Measurements from ENCODE around the gene PROCA1.

DNA sequence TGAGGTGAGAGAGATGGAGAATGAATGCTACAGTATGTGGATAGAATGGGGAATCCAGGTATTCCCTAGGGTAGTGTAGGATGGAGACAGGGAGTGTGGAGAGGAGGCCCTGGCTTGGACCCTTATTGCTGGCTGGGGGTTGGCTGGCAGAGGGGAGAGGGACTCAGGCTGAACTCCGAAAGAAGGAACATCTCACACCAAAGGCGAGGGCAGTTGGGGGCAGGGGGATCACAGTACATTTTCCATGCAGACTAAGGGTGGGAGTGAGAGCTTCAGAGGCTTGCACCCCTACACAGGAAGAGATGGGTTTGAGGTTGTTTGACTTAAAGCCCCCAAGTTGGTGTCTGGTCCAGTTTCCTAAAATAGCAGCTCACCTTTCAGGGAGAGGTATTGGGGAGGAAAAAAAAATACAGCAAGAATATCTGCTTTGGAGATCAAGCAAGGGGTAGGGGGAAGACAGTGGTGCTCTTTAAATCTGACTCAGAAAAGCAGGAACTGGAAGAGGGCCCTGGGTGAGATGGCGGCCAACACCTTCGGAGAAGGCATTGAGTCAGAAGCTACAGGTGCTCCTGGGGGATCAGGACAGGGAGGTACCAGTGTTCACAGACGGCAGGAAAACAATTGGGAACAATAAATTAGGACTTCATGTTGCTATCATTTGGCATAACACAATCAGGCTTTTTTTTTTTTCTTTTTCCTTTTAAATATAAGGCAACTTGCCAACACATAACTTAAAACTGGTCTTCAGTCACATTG is 44.5 kb upstream of the PROCA1 start:
- TF ChIP-seq, protein P1, sequence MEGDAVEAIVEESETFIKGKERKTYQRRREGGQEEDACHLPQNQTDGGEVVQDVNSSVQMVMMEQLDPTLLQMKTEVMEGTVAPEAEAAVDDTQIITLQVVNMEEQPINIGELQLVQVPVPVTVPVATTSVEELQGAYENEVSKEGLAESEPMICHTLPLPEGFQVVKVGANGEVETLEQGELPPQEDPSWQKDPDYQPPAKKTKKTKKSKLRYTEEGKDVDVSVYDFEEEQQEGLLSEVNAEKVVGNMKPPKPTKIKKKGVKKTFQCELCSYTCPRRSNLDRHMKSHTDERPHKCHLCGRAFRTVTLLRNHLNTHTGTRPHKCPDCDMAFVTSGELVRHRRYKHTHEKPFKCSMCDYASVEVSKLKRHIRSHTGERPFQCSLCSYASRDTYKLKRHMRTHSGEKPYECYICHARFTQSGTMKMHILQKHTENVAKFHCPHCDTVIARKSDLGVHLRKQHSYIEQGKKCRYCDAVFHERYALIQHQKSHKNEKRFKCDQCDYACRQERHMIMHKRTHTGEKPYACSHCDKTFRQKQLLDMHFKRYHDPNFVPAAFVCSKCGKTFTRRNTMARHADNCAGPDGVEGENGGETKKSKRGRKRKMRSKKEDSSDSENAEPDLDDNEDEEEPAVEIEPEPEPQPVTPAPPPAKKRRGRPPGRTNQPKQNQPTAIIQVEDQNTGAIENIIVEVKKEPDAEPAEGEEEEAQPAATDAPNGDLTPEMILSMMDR (IDR thresholded peaks at IDR 0.05), result no peak
- no peak for TF ChIP-seq POLR2A (IDR thresholded peaks at IDR 0.05)

Measured in prostate gland (tissue), 2 donors.